ENCODE measurements around the gene MYADML2.

The MYADML2 gene

DNA sequence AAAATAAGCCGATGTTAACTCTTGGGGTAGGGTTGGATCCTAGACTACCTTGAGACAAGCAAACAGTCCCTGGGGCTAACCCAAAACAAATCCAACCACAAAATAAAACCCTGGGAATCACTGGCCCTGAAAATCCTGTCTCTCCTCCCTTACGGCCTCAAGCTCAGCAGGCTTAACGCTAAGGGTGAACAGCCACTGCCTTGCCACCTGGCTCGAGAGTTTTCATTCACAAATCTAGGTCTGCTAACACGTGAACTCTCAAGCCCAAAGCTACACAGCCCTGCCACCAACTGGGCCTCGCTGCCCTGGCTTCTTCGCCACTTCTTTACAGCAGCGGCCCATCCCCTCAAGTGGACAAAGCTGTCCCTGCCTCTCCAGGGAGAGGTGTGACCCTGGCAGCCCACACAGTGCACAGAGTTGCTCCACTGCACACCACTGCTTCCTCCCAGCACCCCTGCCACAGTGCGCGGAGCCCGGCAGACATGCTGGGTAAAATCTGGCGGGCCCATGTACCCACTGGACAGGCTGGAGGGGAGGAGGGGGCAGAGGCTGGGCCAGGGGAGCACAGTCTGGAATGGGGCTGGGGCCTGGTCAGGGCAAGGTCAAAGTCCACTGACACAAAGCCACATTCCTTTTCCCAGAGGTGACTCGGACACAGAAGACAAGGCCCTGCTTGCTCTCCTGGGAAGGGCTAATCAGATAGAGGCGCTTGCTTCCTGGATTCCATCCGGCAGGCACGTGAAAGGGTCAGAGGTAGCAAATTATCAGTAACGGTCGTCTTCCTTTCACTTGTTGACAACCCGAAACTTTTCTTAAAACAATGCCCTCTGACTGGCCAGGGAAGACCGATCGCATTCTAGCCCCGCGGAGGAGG is 36.8 kb downstream of the MYADML2 start:
- no peak for TF ChIP-seq EZH2phosphoT487 (IDR thresholded peaks at IDR 0.05; ENCODE audit: low read depth)
- TF ChIP-seq, protein P1, sequence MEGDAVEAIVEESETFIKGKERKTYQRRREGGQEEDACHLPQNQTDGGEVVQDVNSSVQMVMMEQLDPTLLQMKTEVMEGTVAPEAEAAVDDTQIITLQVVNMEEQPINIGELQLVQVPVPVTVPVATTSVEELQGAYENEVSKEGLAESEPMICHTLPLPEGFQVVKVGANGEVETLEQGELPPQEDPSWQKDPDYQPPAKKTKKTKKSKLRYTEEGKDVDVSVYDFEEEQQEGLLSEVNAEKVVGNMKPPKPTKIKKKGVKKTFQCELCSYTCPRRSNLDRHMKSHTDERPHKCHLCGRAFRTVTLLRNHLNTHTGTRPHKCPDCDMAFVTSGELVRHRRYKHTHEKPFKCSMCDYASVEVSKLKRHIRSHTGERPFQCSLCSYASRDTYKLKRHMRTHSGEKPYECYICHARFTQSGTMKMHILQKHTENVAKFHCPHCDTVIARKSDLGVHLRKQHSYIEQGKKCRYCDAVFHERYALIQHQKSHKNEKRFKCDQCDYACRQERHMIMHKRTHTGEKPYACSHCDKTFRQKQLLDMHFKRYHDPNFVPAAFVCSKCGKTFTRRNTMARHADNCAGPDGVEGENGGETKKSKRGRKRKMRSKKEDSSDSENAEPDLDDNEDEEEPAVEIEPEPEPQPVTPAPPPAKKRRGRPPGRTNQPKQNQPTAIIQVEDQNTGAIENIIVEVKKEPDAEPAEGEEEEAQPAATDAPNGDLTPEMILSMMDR (IDR thresholded peaks at IDR 0.05; ENCODE audit: low read depth, low read length), result no peak
- peak overlapping the region; percentile 96 for H3K4me3 ChIP-seq (ENCODE audit: low read length)
- no peaks in the 10 kb centered on the region for H3K9me3 ChIP-seq (ENCODE audit: insufficient read depth, low read length)
- peaks cover 29% of the 10 kb centered on the region for H3K36me3 ChIP-seq (replicated peaks; ENCODE audit: low read depth, low read length)
- H4K20me1 ChIP-seq (ENCODE audit: insufficient read depth, low read length), result 0 out of 2 replicates have a peak, but pooled peaks cover 4% of the 10 kb centered on the region
- no peaks in the 10 kb centered on the region for H3K27me3 ChIP-seq (ENCODE audit: low read depth, low read length)
- H3K4me1 ChIP-seq (ENCODE audit: low read length), result peaks cover 7% of the 10 kb centered on the region
- no peak overlapping the region for H2AFZ ChIP-seq (ENCODE audit: low read depth, low read length)
- peak overlapping the region; percentile 76 for H3K9ac ChIP-seq (ENCODE audit: low read length)
- H3K4me2 ChIP-seq (ENCODE audit: low read length), result peak overlapping the region; percentile 91
- H3K79me2 ChIP-seq (ENCODE audit: low read length), result 0 out of 2 replicates have a peak, but pooled peaks cover 9% of the 10 kb centered on the region
- H3K27ac ChIP-seq (ENCODE audit: low read length), result no peak overlapping the region

DNA sequence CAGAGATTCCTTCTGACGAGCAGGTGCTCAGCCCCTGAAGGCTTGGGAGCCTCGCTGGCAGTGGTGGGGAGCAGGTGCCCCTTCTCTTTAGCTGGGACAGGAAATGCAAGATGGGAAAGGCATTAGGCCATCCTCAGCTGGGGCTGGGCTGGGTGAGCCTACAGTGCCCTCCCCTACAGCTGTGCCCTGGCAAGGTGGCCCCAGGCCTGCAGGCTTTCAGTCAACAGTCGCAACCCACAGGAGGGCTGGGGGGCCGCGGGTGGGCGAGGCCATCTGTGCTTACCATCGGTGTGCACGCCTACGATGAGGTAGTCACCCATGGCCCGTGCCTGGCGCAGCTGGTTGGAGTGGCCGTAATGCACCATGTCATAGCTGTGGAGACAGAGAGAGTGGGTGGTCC is 37.8 kb downstream of the MYADML2 start:
- 0 out of 2 replicates have a peak, but pooled peaks cover 4% of the 10 kb centered on the region for H4K20me1 ChIP-seq (ENCODE audit: insufficient read depth, low read length)
- no peaks in the 10 kb centered on the region for H3K9me3 ChIP-seq (ENCODE audit: insufficient read depth, low read length)
- H3K36me3 ChIP-seq (replicated peaks; ENCODE audit: low read depth, low read length), result peaks cover 19% of the 10 kb centered on the region
- H3K27me3 ChIP-seq (ENCODE audit: low read depth, low read length), result no peaks in the 10 kb centered on the region
- H3K4me2 ChIP-seq (ENCODE audit: low read length), result no peak overlapping the region
- H3K4me3 ChIP-seq (ENCODE audit: low read length), result no peak overlapping the region
- H3K9ac ChIP-seq (ENCODE audit: low read length), result no peak overlapping the region
- no peak overlapping the region for H2AFZ ChIP-seq (ENCODE audit: low read depth, low read length)
- peaks cover 7% of the 10 kb centered on the region for H3K4me1 ChIP-seq (ENCODE audit: low read length)
- no peak overlapping the region for H3K27ac ChIP-seq (ENCODE audit: low read length)
- TF ChIP-seq, protein P1 (IDR thresholded peaks at IDR 0.05; ENCODE audit: low read depth, low read length), result no peak
- no peak for TF ChIP-seq EZH2phosphoT487 (IDR thresholded peaks at IDR 0.05; ENCODE audit: low read depth)
- H3K79me2 ChIP-seq (ENCODE audit: low read length), result 0 out of 2 replicates have a peak, but pooled peaks cover 9% of the 10 kb centered on the region

DNA sequence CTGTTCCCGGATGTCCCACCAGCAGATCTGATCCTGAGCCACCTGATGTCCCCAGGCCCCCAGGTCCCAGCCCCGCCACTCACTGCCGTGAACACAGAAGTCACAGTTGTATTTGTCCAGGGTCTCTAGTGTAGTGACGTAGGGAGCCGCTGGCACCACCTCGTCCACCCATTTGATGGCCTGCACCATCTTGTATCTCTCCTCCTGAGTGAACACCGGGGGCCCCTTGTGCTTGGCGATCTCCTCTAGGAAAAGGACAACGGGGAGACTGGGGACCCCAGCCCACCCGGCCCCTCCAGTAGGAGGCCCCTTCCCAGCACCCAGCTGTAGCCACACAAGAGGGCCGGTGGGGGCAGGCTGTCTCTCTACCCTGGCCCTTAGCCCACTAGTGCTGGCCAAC is 38.2 kb downstream of the MYADML2 start:
- Histone ChIP-seq H3K9me3 (ENCODE audit: insufficient read depth, low read length) (no peaks in the 10 kb centered on the region), H3K4me3 (ENCODE audit: low read length) (no peak overlapping the region), H3K9ac (ENCODE audit: low read length) (no peak overlapping the region), H4K20me1 (ENCODE audit: insufficient read depth, low read length) (0 out of 2 replicates have a peak, but pooled peaks cover 4% of the 10 kb centered on the region), H3K36me3 (replicated peaks; ENCODE audit: low read depth, low read length) (peaks cover 19% of the 10 kb centered on the region), H3K27me3 (ENCODE audit: low read depth, low read length) (no peaks in the 10 kb centered on the region), H3K27ac (ENCODE audit: low read length) (no peak overlapping the region), H2AFZ (ENCODE audit: low read depth, low read length) (no peak overlapping the region), H3K4me2 (ENCODE audit: low read length) (no peak overlapping the region), H3K4me1 (ENCODE audit: low read length) (peaks cover 7% of the 10 kb centered on the region), H3K79me2 (ENCODE audit: low read length) (0 out of 2 replicates have a peak, but pooled peaks cover 9% of the 10 kb centered on the region)
- TF ChIP-seq EZH2phosphoT487 (IDR thresholded peaks at IDR 0.05; ENCODE audit: low read depth), result no peak
- TF ChIP-seq, protein P1 (IDR thresholded peaks at IDR 0.05; ENCODE audit: low read depth, low read length), result no peak
